SJSA1 (cell line): ENCODE results near the gene DNM2. TPM values are rescaled to one million over a fixed set of nuclear protein-coding genes. Genes with fewer than 3 reads are reported as not detected.

ENCODE experiments used
- DNase-seq, 2 experiments: peaks; one replicate each; pipeline ENCODE4 v3.0.0-alpha.2; 2015 to 2020; ENCODE audit warnings: low spot score in 2 of 2, low read depth in 1 of 2
- H3K27ac ChIP-seq: fragments of 250-450 bp; sonication (Bioruptor Pico); 2 replicates; pipeline ENCODE4 v1.5.1; 2020; ENCODE audit warnings: mild to moderate bottlenecking, moderate library complexity
- H3K27me3 ChIP-seq: fragments of 250-450 bp; sonication (Bioruptor Pico); replicated peaks from 2 replicates; pipeline ENCODE4 v1.5.1; 2020; ENCODE audit warnings: mild to moderate bottlenecking, moderate library complexity
- H3K36me3 ChIP-seq: fragments of 250-450 bp; sonication (Bioruptor Pico); 2 replicates; pipeline ENCODE4 v1.5.1; 2020; ENCODE audit warnings: mild to moderate bottlenecking
- H3K4me1 ChIP-seq: fragments of 250-450 bp; sonication (Bioruptor Pico); replicated peaks from 2 replicates; pipeline ENCODE4 v1.6.1; 2021; ENCODE audit warnings: mild to moderate bottlenecking
- H3K4me3 ChIP-seq: fragments of 250-450 bp; sonication (Bioruptor Pico); 2 replicates; pipeline ENCODE4 v1.5.1; 2020; ENCODE audit warnings: mild to moderate bottlenecking
- H3K9me3 ChIP-seq: fragments of 250-450 bp; sonication (Bioruptor Pico); replicated peaks from 2 replicates; pipeline ENCODE4 v1.5.1; 2020; ENCODE audit warnings: mild to moderate bottlenecking
- total RNA-seq: library from RNA; depleted of rRNA; stranded (reverse); fragments of >200 nt; shearing (Covaris generic); gene quantifications from 2 replicates; pipeline ENCODE4 v1.2.3, GENCODE V29; 2014

DNM2 gene
- total RNA-seq, 1 experiment from 2014 or later, result 58.4 TPM

- Histone ChIP-seq H3K4me1 (no peaks in the 10 kb centered on the region), H3K36me3 (peaks cover 79% of the 10 kb centered on the region), H3K27me3 (no peaks in the 10 kb centered on the region), H3K4me3 (no peak overlapping the region), H3K9me3 (no peaks in the 10 kb centered on the region), H3K27ac (no peak overlapping the region)
- no peak for DNase-seq
These were observed 84.6 kb downstream of the DNM2 start for GRCh38 chr19:10802479-10802878.

- peaks cover 77% of the 10 kb centered on the region for H3K36me3 ChIP-seq
- no peaks in the 10 kb centered on the region for H3K9me3 ChIP-seq
- no peaks in the 10 kb centered on the region for H3K27me3 ChIP-seq
- no peak overlapping the region for H3K27ac ChIP-seq
- no peak for DNase-seq
- H3K4me1 ChIP-seq, result no peaks in the 10 kb centered on the region
- H3K4me3 ChIP-seq, result no peak overlapping the region
These were observed 85.4 kb downstream of the DNM2 start for GRCh38 chr19:10803252-10803651.

GRCh38 chr19:10805065-10805757 lies 87.3 kb downstream of the DNM2 start:
- DNase-seq, result no peak
- H3K27ac ChIP-seq, result no peak overlapping the region
- H3K9me3 ChIP-seq, result no peaks in the 10 kb centered on the region
- no peaks in the 10 kb centered on the region for H3K27me3 ChIP-seq
- H3K36me3 ChIP-seq, result peaks cover 81% of the 10 kb centered on the region
- no peak overlapping the region for H3K4me3 ChIP-seq
- H3K4me1 ChIP-seq, result no peaks in the 10 kb centered on the region

DNA sequence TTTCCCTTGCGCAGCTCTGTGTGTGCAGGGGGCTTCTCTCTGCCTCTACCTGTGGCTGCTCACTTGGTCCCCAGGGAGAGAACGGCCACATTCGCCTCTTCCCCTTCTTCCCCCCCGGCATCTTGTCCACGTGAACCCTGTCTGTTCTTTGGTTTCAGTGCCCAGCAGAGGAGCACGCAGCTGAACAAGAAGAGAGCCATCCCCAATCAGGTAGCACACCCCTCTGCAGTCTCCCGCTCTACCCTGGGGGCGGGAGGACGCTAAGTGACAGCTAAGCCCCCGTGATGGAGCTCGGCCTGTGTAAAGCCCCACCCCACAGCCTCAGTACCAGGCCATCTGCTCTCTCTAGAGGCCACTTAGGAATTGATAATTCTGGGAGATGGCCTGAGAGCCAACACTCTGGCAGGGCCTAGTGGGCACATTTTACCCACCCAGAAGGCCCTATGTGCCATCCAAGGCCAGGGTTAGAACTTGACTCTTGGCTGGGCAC lies 87.9 kb downstream of the DNM2 start:
- Histone ChIP-seq H3K9me3 (no peaks in the 10 kb centered on the region), H3K4me1 (no peaks in the 10 kb centered on the region), H3K27ac (no peak overlapping the region), H3K36me3 (peaks cover 79% of the 10 kb centered on the region), H3K27me3 (no peaks in the 10 kb centered on the region), H3K4me3 (no peak overlapping the region)
- DNase-seq, result no peak

GRCh38 chr19:10808937-10809649 lies 91.2 kb downstream of the DNM2 start:
- DNase-seq, result no peak
- Histone ChIP-seq H3K9me3 (no peaks in the 10 kb centered on the region), H3K27me3 (no peaks in the 10 kb centered on the region), H3K27ac (no peak overlapping the region), H3K4me1 (peaks cover 21% of the 10 kb centered on the region), H3K4me3 (no peak overlapping the region), H3K36me3 (peaks cover 83% of the 10 kb centered on the region)

- Histone ChIP-seq H3K27me3 (no peaks in the 10 kb centered on the region), H3K36me3 (peaks cover 83% of the 10 kb centered on the region), H3K9me3 (no peaks in the 10 kb centered on the region), H3K27ac (no peak overlapping the region), H3K4me1 (peaks cover 23% of the 10 kb centered on the region), H3K4me3 (no peak overlapping the region)
- DNase-seq, result no peak
These were observed 91.9 kb downstream of the DNM2 start for GRCh38 chr19:10809651-10810285.

GRCh38 chr19:10811391-10812111 lies 93.7 kb downstream of the DNM2 start:
- Histone ChIP-seq H3K27me3 (no peaks in the 10 kb centered on the region), H3K36me3 (peaks cover 85% of the 10 kb centered on the region), H3K9me3 (no peaks in the 10 kb centered on the region), H3K27ac (no peak overlapping the region), H3K4me1 (peaks cover 40% of the 10 kb centered on the region), H3K4me3 (no peak overlapping the region)
- no peak for DNase-seq

DNA sequence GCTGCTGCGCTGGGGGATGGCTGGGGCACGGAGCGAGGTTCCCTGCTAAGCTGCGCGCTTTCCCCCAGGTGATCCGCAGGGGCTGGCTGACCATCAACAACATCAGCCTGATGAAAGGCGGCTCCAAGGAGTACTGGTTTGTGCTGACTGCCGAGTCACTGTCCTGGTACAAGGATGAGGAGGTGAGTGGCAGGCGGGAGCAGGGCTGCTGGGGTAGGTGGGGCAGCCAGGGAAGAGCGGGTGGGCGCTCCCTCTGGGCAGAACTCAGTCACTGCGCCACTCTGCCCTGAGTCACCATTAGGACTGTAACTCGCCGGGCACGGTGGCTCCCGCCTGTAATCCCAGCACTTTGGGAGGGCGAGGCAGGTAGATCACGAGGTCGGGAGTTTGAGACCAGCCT lies 94.3 kb downstream of the DNM2 start:
- DNase-seq, result peak in 1 of 2 experiments; percentile 46
- H3K27me3 ChIP-seq, result no peaks in the 10 kb centered on the region
- no peak overlapping the region for H3K4me3 ChIP-seq
- peak overlapping the region; percentile 75 for H3K27ac ChIP-seq
- peaks cover 89% of the 10 kb centered on the region for H3K36me3 ChIP-seq
- peaks cover 47% of the 10 kb centered on the region for H3K4me1 ChIP-seq
- H3K9me3 ChIP-seq, result no peaks in the 10 kb centered on the region

DNA sequence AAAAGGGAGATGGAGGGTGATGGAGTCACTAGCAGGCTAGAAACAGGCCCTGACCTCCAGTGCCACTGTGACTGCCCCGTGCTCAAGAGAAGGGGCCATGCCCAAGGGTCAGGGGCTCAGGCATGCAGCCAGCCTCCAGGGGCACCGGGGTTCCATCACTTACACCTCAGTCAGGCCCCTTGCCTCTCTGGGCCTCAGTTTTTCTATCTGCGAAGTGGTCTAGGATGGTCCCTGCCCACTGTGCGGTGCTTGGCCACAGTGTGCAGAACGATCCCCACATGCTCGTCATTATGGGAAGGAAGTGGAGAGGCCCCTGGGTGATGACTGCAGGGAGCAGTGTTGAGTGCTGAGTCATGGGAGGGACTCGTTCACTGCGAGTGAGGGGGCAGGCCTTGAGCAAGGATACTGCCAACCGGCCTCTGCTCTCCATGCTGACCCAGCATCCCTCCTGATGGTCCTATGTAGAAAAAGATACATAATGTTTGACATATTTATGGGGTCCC lies 95.1 kb downstream of the DNM2 start:
- H3K27ac ChIP-seq, result peak overlapping the region; percentile 75
- peaks cover 87% of the 10 kb centered on the region for H3K36me3 ChIP-seq
- H3K27me3 ChIP-seq, result no peaks in the 10 kb centered on the region
- peaks cover 52% of the 10 kb centered on the region for H3K4me1 ChIP-seq
- H3K4me3 ChIP-seq, result no peak overlapping the region
- DNase-seq, result peak; percentile 80 to 93
- H3K9me3 ChIP-seq, result no peaks in the 10 kb centered on the region

GRCh38 chr19:10815007-10815536 lies 97.2 kb downstream of the DNM2 start:
- DNase-seq, result no peak
- no peaks in the 10 kb centered on the region for H3K27me3 ChIP-seq
- H3K4me1 ChIP-seq, result peaks cover 61% of the 10 kb centered on the region
- no peak overlapping the region for H3K27ac ChIP-seq
- peaks cover 91% of the 10 kb centered on the region for H3K36me3 ChIP-seq
- no peak overlapping the region for H3K4me3 ChIP-seq
- H3K9me3 ChIP-seq, result no peaks in the 10 kb centered on the region

GRCh38 chr19:10815969-10816644 lies 98.2 kb downstream of the DNM2 start:
- Histone ChIP-seq H3K4me1 (peaks cover 61% of the 10 kb centered on the region), H3K36me3 (peaks cover 94% of the 10 kb centered on the region), H3K4me3 (peak overlapping the region; percentile 51), H3K27me3 (no peaks in the 10 kb centered on the region), H3K9me3 (no peaks in the 10 kb centered on the region), H3K27ac (peak overlapping the region; percentile 93)
- DNase-seq, result peak; percentile 49 to 50

DNA sequence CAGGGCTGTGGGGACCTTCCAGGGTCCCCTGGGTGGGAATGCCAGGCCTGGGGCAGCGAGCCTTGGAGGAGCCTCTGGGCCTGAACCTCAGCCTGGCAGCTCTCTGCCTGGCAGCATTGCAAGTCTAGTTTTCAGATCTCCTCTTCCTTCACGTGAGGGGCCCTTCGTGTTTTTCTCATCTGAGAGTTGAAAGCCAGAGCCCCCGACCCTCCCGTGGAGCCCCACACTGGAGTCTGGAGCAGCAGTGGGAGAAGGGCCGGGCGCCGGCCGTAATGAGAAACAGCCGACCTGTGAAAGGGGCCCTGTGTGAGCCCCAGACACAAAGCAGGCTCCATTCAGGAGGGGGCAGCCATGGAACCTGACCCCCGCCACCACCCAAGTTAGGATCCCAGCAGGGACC lies 98.8 kb downstream of the DNM2 start:
- Histone ChIP-seq H3K36me3 (peaks cover 94% of the 10 kb centered on the region), H3K4me1 (peaks cover 61% of the 10 kb centered on the region), H3K27me3 (no peaks in the 10 kb centered on the region), H3K9me3 (no peaks in the 10 kb centered on the region), H3K4me3 (peak overlapping the region; percentile 51), H3K27ac (peak overlapping the region; percentile 93)
- DNase-seq, result peak; percentile 44 to 57
